Measurements from ENCODE around the gene CDK7.
"Not testable (repeated sequence)": the region's sequence is repeated elsewhere in the genome, so short reads cannot be mapped to it uniquely, and the experiment has no call there.

GRCh38 chr5:69236733-69237132 lies 2.0 kb downstream of the CDK7 start:
- TF ChIP-seq EZH2 (IDR thresholded peaks at IDR 0.05; ENCODE audit: borderline replicate concordance, low read length); CTCF (IDR thresholded peaks at IDR 0.05; ENCODE audit: low read length): not testable (repeated sequence)
